Gastrocnemius medialis (tissue), 4 donors: ENCODE measurements around the gene CCM2L.

Experiments used
- CTCF ChIP-seq, 5 experiments: fragments of 450-650 bp in 3 of 5; fragments of 200-600 bp in 2 of 5; sonication (generic) in 2 of 5; IDR thresholded peaks in 4 of 5; conservative IDR thresholded peaks in 1 of 5; 1 replicate in 4 of 5; 2 replicates in 1 of 5; pipeline ENCODE4 v1.5.1; 2016 to 2019; ENCODE audit warnings: antibody characterized with exemption in 5 of 5, mild to moderate bottlenecking in 3 of 5, moderate library complexity in 3 of 5
- POLR2A ChIP-seq, 2 donors: fragments of 450-650 bp; IDR thresholded peaks; one replicate each; pipeline ENCODE4 v1.6.1; 2017; ENCODE audit warnings: antibody characterized with exemption in 2 of 2, mild to moderate bottlenecking in 2 of 2, moderate library complexity in 2 of 2

DNA sequence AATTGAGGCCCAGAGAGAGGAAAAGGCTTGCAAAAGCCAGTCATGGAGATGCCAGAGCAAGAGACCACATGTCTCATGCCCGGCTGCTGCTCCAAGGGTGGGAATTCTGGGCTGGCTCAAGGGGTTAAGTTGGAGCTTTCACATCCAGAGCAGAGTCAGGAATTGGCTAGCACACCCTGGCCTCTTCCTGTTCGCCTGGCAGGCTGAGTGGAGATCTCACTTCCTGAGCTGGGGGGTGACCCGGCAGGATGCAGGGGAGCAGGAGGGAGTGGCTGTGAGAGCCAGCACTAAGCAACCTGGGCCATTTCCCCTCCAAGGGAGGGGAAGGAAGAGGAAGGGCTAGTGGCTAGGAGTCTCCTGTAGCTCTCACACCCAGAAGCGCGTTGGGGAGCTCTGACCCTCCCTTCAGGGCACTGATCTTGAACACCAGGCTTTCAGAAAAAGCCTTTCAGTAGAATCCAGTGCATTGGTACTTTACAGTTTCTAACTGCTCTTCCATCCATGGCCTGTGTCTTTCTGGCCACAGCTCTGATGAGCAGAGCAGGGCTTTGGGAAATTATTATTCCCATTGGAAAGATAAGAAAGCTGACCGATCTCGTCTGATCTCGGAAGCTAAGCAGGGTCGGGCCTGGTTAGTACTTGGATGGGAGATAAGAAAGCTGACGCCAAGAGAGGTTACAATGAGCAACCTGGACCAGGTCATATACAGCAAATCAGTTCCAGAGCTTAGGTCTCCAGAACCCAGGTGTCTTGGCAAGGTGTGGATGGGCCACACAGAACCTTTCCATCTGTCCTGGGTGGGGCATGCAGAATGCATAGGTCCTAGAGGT, 2.2 kb upstream of the CCM2L start:
- TF ChIP-seq CTCF (IDR thresholded peaks at IDR 0.05 in 4 of 5, conservative IDR thresholded peaks at IDR 0.05 in 1 of 5) (no peak), POLR2A (IDR thresholded peaks at IDR 0.05) (no peak)
